ENCODE measurements around the gene COL17A1.

- TF ChIP-seq CTCF (IDR thresholded peaks at IDR 0.05), result no peak
- TF ChIP-seq POLR2A (IDR thresholded peaks at IDR 0.05), result no peak
These were observed 56.2 kb downstream of the COL17A1 start for GRCh38 chr10:104029521-104029860.

Measured in uterus (tissue), 2 donors.